Measurements from ENCODE around the gene TSPAN9. TPM values are rescaled to one million over a fixed set of nuclear protein-coding genes. Genes with fewer than 3 reads are reported as not detected.

Gene TSPAN9, protein sequence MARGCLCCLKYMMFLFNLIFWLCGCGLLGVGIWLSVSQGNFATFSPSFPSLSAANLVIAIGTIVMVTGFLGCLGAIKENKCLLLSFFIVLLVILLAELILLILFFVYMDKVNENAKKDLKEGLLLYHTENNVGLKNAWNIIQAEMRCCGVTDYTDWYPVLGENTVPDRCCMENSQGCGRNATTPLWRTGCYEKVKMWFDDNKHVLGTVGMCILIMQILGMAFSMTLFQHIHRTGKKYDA
- total RNA-seq (10 to 100 TPM; 29.0 to 62.9 TPM), polyA plus RNA-seq (10 to 100 TPM; 17.4 to 39.3 TPM)

DNA sequence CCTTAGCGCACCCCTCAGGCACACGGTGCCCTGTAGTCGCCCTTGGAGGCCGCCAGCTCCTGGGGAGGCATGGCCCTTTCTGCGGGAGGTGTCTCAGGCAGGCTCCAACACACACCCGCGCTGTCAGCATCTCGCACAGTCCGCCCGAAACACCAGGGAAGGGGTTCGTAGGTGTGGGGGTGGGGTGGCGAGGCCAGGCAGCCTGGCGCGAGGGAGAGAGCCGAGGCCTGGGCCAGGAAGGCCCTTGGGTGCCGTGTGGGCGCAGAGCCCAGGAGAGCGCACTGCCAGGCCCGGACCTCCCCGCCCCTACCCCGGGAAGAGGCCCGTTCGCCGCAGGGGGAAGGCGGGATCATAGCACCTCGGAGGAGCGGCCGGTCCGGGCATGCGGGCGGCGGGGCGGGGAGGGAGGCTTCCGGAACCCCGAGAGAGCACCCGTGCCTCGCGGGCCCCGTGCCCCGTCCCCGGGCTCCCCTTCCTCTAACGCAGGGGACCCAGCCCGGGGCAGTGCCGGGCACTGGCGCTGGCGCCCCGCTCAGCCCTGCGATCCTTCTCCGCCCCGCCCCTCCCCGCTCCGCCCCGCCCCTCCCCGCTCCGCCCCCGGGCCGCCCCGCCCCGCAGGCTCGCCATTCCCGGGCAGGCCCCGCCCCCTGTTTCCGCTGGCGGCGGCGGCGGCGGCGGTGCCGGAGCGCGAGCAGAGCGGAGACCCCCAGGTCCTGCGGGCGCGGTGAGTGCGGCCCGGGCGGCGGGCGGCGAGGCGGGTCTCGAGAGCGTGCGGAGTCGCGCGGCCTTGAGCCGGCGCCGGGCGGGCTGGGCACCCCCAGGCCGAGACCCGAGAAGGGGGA, at the start of gene TSPAN9:
TSS of gene TSPAN9 (plus strand) at position 650 of the 842 bp plus-strand sequence. CDS start 123,815 bp downstream, outside the sequence.
- H3K27ac ChIP-seq (ENCODE audit: low read depth in 1 of 2, low read length in 2 of 2), result peak within 1 kb of the TSS; percentile 88 to 90
- H3K4me1 ChIP-seq (ENCODE audit: control insufficient read depth in 4 of 4, insufficient read depth in 4 of 4, low read length in 3 of 4), result peaks cover 4 to 38% (median 23%) of the 10 kb centered on the region in 4 donors
- WGBS, result under 1% methylated on average over 94 of the region's 95 CpGs
- H3K9me3 ChIP-seq (ENCODE audit: control insufficient read depth in 4 of 4, low read length in 3 of 4), result no peaks in the 10 kb centered on the region
- peak within 1 kb of the TSS; percentile 78 to 91 (median 90) for H3K4me3 ChIP-seq (ENCODE audit: low read depth in 1 of 3, low read length in 3 of 3)
- TF ChIP-seq RXRA (IDR thresholded peaks at IDR 0.05) (peak in 1 of 2 donors; percentile 24), FOXA1 (IDR thresholded peaks at IDR 0.05) (no peak), JUND (IDR thresholded peaks at IDR 0.05) (no peak), FOXA2 (IDR thresholded peaks at IDR 0.05) (no peak), TAF1 (conservative IDR thresholded peaks at IDR 0.05) (no peak), NR2F2 (IDR thresholded peaks at IDR 0.05) (no peak), YY1 (IDR thresholded peaks at IDR 0.05) (peak; percentile 58), SP1 (IDR thresholded peaks at IDR 0.05) (peak; percentile 48), GABPA (IDR thresholded peaks at IDR 0.05 in 1 of 2, conservative IDR thresholded peaks at IDR 0.05 in 1 of 2) (no peak), HNF4A (conservative IDR thresholded peaks at IDR 0.05) (no peak), EGR1 (IDR thresholded peaks at IDR 0.05; ENCODE audit: low read depth in 2 of 2) (no peak), RAD21 (IDR thresholded peaks at IDR 0.05) (peak in 1 of 2 donors; percentile 56), HNF4G (IDR thresholded peaks at IDR 0.05) (no peak)
- TF ChIP-seq, protein P1, sequence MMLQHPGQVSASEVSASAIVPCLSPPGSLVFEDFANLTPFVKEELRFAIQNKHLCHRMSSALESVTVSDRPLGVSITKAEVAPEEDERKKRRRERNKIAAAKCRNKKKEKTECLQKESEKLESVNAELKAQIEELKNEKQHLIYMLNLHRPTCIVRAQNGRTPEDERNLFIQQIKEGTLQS (IDR thresholded peaks at IDR 0.05), result no peak
- TF ChIP-seq, protein P2, sequence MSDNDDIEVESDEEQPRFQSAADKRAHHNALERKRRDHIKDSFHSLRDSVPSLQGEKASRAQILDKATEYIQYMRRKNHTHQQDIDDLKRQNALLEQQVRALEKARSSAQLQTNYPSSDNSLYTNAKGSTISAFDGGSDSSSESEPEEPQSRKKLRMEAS (IDR thresholded peaks at IDR 0.05), result no peak
- TF ChIP-seq, protein P3, sequence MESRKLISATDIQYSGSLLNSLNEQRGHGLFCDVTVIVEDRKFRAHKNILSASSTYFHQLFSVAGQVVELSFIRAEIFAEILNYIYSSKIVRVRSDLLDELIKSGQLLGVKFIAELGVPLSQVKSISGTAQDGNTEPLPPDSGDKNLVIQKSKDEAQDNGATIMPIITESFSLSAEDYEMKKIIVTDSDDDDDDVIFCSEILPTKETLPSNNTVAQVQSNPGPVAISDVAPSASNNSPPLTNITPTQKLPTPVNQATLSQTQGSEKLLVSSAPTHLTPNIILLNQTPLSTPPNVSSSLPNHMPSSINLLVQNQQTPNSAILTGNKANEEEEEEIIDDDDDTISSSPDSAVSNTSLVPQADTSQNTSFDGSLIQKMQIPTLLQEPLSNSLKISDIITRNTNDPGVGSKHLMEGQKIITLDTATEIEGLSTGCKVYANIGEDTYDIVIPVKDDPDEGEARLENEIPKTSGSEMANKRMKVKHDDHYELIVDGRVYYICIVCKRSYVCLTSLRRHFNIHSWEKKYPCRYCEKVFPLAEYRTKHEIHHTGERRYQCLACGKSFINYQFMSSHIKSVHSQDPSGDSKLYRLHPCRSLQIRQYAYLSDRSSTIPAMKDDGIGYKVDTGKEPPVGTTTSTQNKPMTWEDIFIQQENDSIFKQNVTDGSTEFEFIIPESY (IDR thresholded peaks at IDR 0.05), result no peak
- TF ChIP-seq, protein P4, sequence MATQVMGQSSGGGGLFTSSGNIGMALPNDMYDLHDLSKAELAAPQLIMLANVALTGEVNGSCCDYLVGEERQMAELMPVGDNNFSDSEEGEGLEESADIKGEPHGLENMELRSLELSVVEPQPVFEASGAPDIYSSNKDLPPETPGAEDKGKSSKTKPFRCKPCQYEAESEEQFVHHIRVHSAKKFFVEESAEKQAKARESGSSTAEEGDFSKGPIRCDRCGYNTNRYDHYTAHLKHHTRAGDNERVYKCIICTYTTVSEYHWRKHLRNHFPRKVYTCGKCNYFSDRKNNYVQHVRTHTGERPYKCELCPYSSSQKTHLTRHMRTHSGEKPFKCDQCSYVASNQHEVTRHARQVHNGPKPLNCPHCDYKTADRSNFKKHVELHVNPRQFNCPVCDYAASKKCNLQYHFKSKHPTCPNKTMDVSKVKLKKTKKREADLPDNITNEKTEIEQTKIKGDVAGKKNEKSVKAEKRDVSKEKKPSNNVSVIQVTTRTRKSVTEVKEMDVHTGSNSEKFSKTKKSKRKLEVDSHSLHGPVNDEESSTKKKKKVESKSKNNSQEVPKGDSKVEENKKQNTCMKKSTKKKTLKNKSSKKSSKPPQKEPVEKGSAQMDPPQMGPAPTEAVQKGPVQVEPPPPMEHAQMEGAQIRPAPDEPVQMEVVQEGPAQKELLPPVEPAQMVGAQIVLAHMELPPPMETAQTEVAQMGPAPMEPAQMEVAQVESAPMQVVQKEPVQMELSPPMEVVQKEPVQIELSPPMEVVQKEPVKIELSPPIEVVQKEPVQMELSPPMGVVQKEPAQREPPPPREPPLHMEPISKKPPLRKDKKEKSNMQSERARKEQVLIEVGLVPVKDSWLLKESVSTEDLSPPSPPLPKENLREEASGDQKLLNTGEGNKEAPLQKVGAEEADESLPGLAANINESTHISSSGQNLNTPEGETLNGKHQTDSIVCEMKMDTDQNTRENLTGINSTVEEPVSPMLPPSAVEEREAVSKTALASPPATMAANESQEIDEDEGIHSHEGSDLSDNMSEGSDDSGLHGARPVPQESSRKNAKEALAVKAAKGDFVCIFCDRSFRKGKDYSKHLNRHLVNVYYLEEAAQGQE (IDR thresholded peaks at IDR 0.05), result peak; percentile 24
- TF ChIP-seq, protein P5, sequence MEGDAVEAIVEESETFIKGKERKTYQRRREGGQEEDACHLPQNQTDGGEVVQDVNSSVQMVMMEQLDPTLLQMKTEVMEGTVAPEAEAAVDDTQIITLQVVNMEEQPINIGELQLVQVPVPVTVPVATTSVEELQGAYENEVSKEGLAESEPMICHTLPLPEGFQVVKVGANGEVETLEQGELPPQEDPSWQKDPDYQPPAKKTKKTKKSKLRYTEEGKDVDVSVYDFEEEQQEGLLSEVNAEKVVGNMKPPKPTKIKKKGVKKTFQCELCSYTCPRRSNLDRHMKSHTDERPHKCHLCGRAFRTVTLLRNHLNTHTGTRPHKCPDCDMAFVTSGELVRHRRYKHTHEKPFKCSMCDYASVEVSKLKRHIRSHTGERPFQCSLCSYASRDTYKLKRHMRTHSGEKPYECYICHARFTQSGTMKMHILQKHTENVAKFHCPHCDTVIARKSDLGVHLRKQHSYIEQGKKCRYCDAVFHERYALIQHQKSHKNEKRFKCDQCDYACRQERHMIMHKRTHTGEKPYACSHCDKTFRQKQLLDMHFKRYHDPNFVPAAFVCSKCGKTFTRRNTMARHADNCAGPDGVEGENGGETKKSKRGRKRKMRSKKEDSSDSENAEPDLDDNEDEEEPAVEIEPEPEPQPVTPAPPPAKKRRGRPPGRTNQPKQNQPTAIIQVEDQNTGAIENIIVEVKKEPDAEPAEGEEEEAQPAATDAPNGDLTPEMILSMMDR (IDR thresholded peaks at IDR 0.05; ENCODE audit: low read depth, low read length, missing input control), result no peak
- peak; percentile 90 for DNase-seq (ENCODE audit: low spot score)
- no peaks in the 10 kb centered on the region for H3K36me3 ChIP-seq (ENCODE audit: control insufficient read depth in 4 of 4, insufficient read depth in 3 of 4, low read depth in 1 of 4, low read length in 3 of 4)
- H3K9ac ChIP-seq (ENCODE audit: low read depth in 1 of 2, low read length in 2 of 2), result peak within 1 kb of the TSS; percentile 84 to 86
- H3K27me3 ChIP-seq (ENCODE audit: control insufficient read depth in 4 of 4, insufficient read depth in 4 of 4, low read length in 3 of 4), result no peaks in the 10 kb centered on the region

All from liver (tissue), 9 donors.